Amniotic epithelial cell (primary cell): Measurements from ENCODE around the gene SKIC2.
"Not testable (repeated sequence)": the region's sequence is repeated elsewhere in the genome, so short reads cannot be mapped to it uniquely, and the experiment has no call there.

Experiments
- DNase-seq: peaks from one replicate; pipeline ENCODE4 v3.0.0-alpha.2; 2010; ENCODE audit warnings: low read depth

The SKIC2 gene

DNA sequence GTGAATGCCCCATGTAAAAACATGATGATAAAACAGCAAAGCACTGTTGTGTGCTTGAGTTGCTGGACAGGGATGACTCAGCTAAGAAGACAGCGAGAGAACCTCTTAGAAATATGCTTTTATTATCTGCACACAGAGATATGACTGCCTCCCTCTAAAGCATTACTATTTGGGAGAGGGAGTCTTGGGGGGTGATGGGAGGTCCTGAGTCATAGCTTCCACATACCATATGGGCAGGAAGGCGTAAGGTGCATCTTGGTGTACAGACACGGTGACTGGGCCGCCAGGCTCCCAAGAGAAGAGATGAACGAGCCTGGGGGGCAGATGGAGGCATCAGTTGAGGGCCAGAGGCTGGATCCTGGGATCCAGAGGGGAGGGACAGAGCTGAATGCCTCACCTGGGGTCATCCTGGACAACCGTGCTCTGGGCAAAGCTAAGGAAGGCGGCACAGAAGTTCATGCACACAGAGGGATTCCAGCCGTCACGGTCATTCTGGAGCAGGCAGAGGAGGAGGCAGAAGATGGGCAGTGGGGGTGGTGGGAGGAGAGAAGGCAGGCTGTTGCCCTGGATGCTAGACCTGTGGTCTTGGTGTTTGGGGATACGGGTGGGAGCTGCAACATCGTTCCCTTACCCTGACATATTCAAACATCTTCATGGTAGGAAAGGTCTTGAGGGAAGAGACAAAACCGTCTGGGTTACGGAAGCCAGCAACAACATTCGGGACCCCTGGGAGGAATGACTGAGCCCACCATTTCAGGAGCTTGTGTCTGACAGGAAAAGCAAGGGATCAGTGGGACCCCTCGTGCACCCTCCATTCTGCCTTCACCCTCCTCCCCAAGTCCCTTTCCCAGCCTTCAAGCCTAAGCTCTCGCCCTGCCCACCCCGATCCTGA is 11.0 kb downstream of the SKIC2 start:
- DNase-seq, result peak; percentile 93

DNA sequence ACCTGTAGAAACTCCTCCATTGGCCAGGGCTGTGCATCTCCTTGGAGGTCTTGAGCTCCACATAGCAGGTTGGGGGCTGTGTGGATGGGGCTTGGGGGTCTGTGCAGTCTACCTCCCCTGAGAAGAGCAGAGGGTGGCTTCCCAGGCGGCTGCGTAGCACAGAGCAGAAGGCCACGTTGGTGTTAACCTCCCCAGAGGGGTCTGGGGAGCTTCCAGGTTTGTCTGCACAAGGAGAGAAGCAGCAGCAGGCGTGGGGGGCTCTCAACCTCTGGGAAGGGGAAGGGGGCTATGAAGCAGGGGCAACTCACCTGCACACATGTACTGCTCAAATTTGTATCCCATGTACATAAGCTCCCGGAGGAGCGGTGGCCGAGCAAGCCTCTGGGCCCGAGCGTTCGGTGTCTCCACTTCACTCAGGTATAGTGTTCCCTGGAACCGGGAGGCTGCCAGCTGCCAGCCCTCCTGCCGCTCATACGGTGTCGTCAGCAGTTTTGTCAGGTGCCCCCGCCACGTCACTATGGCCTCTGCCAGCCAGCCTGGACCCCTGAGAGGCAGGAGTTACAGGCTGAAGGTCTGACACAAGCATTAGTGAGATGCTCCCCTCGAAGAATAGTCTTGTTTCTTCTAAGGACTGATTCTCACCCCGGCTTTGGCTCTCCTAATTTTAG is 11.8 kb downstream of the SKIC2 start:
- no peak for DNase-seq

DNA sequence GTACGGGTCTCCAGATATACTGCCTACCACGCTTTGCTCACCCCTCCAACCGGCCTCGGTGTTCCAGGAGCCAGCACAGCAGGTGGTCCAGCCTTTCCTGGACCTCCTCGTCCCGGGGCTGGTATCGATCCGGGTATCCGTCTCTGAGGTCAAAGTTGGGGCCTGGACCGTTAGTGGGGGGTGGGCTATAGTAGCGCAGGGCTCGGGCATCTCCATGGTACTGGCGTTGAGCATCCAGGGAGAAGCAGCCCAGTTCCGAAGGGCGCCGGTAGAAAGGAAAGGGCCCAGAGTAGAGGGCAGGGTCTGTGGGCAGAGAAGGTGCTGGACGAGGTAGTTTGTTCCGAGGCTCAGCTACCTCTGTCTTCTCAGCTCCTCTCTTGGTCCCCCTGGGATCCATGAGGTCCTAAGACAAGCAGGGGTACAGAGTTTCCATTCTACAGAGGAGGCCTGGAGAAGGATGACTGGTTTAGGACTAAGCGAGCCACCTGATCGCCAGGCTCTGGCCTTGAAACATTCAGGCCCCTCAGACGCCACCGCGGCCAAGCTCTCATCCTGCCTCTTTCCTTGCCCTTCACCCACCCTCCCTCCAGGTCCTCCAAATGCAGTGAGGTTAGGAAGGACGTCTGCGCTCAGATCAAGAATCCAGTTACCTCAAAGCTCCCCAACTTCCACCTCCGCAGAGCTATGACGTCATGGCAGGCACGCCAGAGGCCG is 12.5 kb downstream of the SKIC2 start:
- DNase-seq, result no peak

GRCh38 chr6:31971993-31972708 is 13.2 kb downstream of the SKIC2 start, which contains the start of gene DXO:
DXO (minus strand) TSS chr6:31972138; CDS start chr6:31971675, 463 bp downstream.
- peak; percentile 99 for DNase-seq

GRCh38 chr6:31972709-31973350 is 13.9 kb downstream of the SKIC2 start:
- peak; percentile 60 for DNase-seq

GRCh38 chr6:31976065-31976464 is 17.1 kb downstream of the SKIC2 start:
- not testable (repeated sequence) for DNase-seq

DNA sequence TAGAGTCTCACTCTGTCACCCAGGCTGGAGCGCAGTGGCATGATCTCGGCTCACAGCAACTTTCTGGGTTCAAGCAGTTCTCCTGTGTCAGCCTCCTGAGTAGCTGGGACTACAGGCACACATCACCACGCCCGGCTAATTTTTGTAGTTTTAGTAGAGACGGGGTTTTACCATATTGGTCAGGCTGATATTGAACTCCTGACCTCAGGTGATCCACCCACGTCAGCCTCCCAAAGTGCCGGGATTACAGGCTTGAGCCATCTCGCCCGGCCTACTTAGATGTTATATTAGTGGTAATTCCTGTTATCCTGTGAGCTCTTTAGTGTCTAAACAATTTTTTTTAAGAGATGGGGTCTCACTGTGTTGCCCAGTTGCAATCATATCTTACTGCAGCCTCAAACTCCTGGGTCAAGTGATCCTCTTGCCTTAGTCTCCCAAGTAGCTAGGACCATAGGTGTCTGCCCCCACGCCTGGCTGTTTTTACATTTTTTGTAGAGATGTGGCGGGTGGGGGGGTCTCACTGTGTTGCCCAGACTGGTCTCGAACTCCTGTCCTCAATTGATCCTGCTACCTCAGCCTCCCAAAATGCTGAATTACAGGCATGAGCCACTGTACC is 18.9 kb downstream of the SKIC2 start:
- DNase-seq, result no peak

DNA sequence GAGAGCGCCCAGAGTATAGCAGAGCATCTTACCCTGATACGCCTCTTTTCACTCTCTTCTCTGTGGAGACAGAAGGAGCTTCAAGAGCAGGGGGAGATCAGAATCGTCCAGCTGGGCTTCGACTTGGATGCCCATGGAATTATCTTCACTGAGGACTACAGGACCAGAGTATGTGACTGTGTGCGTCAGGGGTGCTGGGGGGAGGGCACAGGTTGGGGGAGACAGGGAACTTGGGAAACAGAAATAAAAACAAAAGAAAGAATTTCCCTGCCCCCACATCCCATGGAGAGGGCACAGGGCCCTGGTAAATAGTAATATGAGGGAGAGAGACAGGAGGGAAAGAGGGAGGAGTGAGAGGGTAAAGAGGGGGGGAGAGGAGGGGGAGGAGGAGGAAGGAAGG is 19.9 kb downstream of the SKIC2 start:
- no peak for DNase-seq

GRCh38 chr6:31979238-31979898 is 20.4 kb downstream of the SKIC2 start:
- DNase-seq, result no peak

DNA sequence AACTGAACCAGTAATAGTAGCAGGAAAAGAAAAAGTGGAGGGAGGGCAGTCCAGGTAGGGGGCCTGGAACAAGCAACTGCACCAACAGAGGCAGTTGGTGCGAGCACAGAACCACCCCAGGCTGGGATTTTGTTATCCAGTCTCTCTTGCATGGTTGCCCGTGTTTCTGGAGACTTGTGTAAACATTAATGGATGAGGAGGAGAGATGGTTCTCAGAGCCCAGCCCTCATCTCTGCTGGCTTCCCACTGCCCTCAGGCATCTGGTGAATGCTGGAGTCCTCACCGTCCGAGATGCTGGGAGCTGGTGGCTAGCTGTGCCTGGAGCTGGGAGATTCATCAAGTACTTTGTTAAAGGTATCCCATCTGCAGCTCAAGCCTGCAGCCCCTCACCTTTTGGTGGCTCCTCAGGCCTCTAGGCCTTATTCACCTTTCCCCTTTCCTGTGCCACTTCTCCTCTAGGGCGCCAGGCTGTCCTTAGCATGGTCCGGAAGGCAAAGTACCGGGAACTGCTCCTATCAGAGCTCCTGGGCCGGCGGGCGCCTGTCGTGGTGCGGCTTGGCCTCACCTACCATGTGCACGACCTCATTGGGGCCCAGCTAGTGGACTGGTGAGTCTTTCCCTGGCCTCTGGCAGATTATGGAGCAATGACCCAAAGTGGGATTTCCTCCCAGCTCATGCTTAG is 21.4 kb downstream of the SKIC2 start:
- not testable (repeated sequence) for DNase-seq

DNA sequence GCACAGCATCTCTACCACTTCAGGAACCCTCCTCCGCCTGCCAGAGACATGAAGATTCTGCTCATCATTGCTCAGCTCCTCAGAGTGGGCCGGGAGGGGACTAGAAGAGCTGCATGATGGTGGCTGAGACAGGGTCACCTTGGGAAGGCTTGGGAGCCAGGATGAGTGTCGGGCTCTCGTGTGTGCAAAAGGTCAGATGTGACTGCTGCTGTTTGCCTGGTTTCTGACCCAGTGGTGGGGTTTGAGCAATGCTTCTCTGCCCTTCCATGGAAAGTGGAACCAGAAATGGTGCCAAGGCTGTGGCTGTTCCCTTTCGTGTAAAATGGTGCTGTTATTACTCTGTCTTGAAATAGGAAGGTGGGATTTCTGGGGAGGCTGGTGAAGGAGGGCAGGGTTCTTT is 22.0 kb downstream of the SKIC2 start:
- DNase-seq, result not testable (repeated sequence)

- not testable (repeated sequence) for DNase-seq
Measured at GRCh38 chr6:31981744-31982143, 22.8 kb downstream of the SKIC2 start, which contains the start of gene C4A. C4A (plus strand) TSS chr6:31982057; CDS start chr6:31982108, 51 bp downstream.

DNA sequence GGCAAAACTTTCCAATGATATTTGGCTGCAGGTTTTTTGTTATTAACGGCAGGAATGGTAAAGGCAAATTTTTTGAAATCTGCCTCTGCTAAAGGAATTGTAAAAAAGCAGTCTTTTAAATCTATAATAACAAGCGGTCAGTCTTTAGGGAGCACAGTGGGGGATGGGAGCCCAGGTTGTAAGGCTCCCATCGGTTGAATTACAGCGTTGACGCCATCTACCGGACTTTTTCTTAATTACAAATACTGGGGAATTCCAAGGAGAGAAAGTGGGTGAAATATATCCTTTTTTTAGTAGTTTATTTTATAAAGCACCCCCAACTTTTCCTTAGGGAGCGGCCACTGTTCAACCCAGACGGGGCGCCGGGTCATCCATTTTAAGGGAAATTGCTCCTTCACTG is 30.4 kb downstream of the SKIC2 start:
- not testable (repeated sequence) for DNase-seq

DNA sequence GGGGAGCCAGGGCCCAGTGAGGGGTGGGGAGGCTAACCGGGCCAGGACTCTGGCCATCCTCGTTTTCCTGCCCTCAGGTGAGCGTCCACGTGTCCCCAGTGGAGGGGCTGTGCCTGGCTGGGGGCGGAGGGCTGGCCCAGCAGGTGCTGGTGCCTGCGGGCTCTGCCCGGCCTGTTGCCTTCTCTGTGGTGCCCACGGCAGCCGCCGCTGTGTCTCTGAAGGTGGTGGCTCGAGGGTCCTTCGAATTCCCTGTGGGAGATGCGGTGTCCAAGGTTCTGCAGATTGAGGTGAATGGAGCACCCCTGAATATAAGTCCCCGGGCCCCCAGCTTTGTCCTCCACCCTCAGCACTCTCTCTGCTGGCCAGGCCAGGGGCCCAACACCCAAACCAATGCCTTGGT is 35.4 kb downstream of the SKIC2 start:
- DNase-seq, result not testable (repeated sequence)

DNA sequence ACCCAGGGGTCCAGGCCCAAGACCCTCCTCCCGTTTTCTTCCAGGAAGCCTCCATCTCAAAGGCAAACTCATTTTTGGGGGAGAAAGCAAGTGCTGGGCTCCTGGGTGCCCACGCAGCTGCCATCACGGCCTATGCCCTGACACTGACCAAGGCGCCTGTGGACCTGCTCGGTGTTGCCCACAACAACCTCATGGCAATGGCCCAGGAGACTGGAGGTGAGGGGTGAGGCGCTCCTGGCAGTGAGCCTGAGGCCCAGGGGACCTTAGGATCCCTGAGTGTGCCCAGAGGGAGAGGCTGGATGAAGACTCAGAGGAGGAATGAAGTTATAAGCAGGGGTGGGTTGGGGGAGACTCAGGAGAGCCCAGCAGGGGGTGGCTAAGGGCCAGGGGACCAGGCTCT is 37.4 kb downstream of the SKIC2 start:
- DNase-seq, result not testable (repeated sequence)

DNA sequence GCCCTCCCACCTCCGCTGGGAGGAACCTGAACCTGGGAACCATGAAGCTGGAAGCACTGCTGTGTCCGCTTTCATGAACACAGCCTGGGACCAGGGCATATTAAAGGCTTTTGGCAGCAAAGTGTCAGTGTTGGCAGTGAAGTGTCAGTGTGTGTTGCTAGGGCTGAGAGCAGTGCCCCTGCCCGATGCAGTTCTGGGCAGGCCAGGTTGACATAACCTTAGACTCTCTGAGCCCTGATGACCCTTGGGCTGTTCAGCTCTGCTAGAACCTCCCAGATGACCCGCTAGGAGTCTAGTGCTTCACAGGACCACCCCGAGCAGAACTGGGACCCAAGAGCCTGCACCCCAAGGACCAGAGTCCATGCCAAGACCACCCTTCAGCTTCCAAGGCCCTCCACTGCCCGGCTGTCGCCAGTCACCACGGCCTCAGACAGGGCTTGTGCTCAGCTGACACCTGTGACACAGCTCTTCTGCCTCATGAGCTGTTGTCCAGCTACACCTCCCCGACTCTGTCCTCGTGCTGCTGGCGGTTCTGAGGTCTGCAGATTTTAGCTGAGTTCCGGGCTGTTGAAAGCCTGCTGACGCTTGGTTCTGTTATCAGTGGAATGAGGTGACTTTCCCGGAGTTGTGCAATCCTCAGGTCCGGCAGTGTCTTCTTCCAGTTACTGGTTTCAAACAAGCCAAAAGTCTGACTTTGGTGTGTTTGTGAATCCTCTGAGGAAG is 43.7 kb downstream of the SKIC2 start:
- DNase-seq, result not testable (repeated sequence)

DNA sequence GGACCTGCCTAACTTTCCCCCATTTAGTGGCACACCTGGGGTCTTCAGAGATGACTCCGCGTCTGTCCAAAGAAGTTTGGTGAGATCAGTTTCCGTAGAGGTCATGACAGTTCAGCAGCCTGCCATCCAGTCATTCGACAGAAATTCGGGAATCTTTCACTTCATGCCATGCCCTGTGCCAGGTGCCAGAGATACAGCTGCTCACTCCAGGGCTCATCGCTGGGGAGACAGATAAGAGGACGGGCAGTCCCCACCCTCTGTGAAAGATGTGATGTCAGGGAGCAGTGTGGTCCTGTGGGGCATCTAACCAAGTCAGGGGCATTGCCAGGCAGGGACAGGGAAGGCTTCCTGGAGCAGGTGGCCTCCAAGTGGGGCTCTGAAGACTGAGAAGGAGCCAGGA is 44.3 kb downstream of the SKIC2 start:
- not testable (repeated sequence) for DNase-seq

GRCh38 chr6:32004393-32004792 is 45.4 kb downstream of the SKIC2 start:
- not testable (repeated sequence) for DNase-seq
